ENCODE measurements around the gene HLA-A. TPM values are rescaled to one million over a fixed set of nuclear protein-coding genes. Genes with fewer than 3 reads are reported as not detected.

The HLA-A gene
- total and polyA plus RNA-seq, 2 experiments from 2014 or later = 170 to 203 TPM

GRCh38 chr6:29984992-29985391 lies 42.7 kb downstream of the HLA-A start:
- Histone ChIP-seq H3K27me3 (ENCODE audit: insufficient read depth) (peaks cover 5% of the 10 kb centered on the region; the same call in 1 of the 2 replicates), H3F3A (replicated peaks; ENCODE audit: low read depth) (no peaks in the 10 kb centered on the region), H3K36me3 (ENCODE audit: insufficient read depth) (no peaks in the 10 kb centered on the region), H2AFZ (no peak overlapping the region), H3K4me3 (no peak overlapping the region), H4K20me1 (replicated peaks; ENCODE audit: insufficient read depth) (no peaks in the 10 kb centered on the region), H3K27ac (ENCODE audit: low read depth) (no peak overlapping the region), H3K4me1 (ENCODE audit: insufficient read depth) (no peaks in the 10 kb centered on the region), H3K79me2 (replicated peaks; ENCODE audit: insufficient read depth) (no peaks in the 10 kb centered on the region), H3K4me2 (no peak overlapping the region), H3K9me2 (ENCODE audit: insufficient read depth) (no peaks in the 10 kb centered on the region)
- no peaks in the 10 kb centered on the region for H3K36me3 Mint-ChIP-seq (ENCODE audit: low read depth)
- DNase-seq (ENCODE audit: low spot score) = no peak
- H3K27ac Mint-ChIP-seq = no peak overlapping the region
- H3K4me1 Mint-ChIP-seq = peaks cover 5% of the 10 kb centered on the region
- TF ChIP-seq CTCF (conservative IDR thresholded peaks at IDR 0.05; ENCODE audit: low read depth in 2 of 2) (no peak), EZH2 (IDR thresholded peaks at IDR 0.05; ENCODE audit: low read depth, unreplicated experiment) (no peak), JUNB (IDR thresholded peaks at IDR 0.05; ENCODE audit: unreplicated experiment) (no peak), ZNF331 (CRISPR knock-in tag; IDR thresholded peaks at IDR 0.05; ENCODE audit: low read depth) (no peak), ZNF114 (CRISPR knock-in tag; IDR thresholded peaks at IDR 0.05) (no peak), POLR2AphosphoS5 (IDR thresholded peaks at IDR 0.05; ENCODE audit: low read depth) (no peak), CREB1 (CRISPR knock-in tag; IDR thresholded peaks at IDR 0.05; ENCODE audit: low read depth) (no peak)
- no peaks in the 10 kb centered on the region for H3K9me3 Mint-ChIP-seq
- H3K4me3 Mint-ChIP-seq = no peak overlapping the region
- ATAC-seq = no peak
- peaks cover 5% of the 10 kb centered on the region for H3K27me3 Mint-ChIP-seq (ENCODE audit: insufficient read depth, low read depth, poor library complexity)

- no peak overlapping the region for H3K27ac Mint-ChIP-seq
- no peaks in the 10 kb centered on the region for H3F3A ChIP-seq (replicated peaks; ENCODE audit: low read depth)
- H4K20me1 ChIP-seq (replicated peaks; ENCODE audit: insufficient read depth) = no peaks in the 10 kb centered on the region
- no peaks in the 10 kb centered on the region for H3K4me1 ChIP-seq (ENCODE audit: insufficient read depth)
- no peaks in the 10 kb centered on the region for H3K36me3 Mint-ChIP-seq (ENCODE audit: low read depth)
- no peak overlapping the region for H3K4me3 Mint-ChIP-seq
- H3K27ac ChIP-seq (ENCODE audit: low read depth) = no peak overlapping the region
- H3K27me3 ChIP-seq (ENCODE audit: insufficient read depth) = no peaks in the 10 kb centered on the region
- H3K79me2 ChIP-seq (replicated peaks; ENCODE audit: insufficient read depth) = no peaks in the 10 kb centered on the region
- peaks cover 5% of the 10 kb centered on the region for H3K4me1 Mint-ChIP-seq
- H3K4me2 ChIP-seq = no peak overlapping the region
- H2AFZ ChIP-seq = no peak overlapping the region
- no peaks in the 10 kb centered on the region for H3K9me2 ChIP-seq (ENCODE audit: insufficient read depth)
- H3K36me3 ChIP-seq (ENCODE audit: insufficient read depth) = no peaks in the 10 kb centered on the region
- no peak overlapping the region for H3K4me3 ChIP-seq
- H3K9me3 Mint-ChIP-seq = no peaks in the 10 kb centered on the region
- ATAC-seq (no peak), DNase-seq (ENCODE audit: low spot score) (no peak)
- H3K27me3 Mint-ChIP-seq (ENCODE audit: insufficient read depth, low read depth, poor library complexity) = peaks cover 5% of the 10 kb centered on the region
- TF ChIP-seq ETS1 (IDR thresholded peaks at IDR 0.05) (no peak), REST (IDR thresholded peaks at IDR 0.05; ENCODE audit: unreplicated experiment) (no peak), POLR2AphosphoS5 (IDR thresholded peaks at IDR 0.05; ENCODE audit: low read depth) (no peak), CTCF (conservative IDR thresholded peaks at IDR 0.05; ENCODE audit: low read depth in 2 of 2) (no peak)
Observed at GRCh38 chr6:29986179-29986781, 43.9 kb downstream of the HLA-A start.
